Glutamatergic neuron (in vitro differentiated cells): ENCODE measurements around the gene C4orf50. TPM values are rescaled to one million over a fixed set of nuclear protein-coding genes. Genes with fewer than 3 reads are reported as not detected.

Experiments
- DNase-seq: peaks from one replicate; pipeline ENCODE4 v3.0.0; 2022
- H3K27ac Mint-ChIP-seq: one replicate; pipeline ENCODE4 v1.8.0; 2020; ENCODE audit warnings: mild to moderate bottlenecking, mixed read lengths, inconsistent platforms; ENCODE audit not compliant: unreplicated experiment
- H3K27me3 Mint-ChIP-seq: one replicate; pipeline ENCODE4 v1.8.0; 2020; ENCODE audit warnings: mild to moderate bottlenecking, moderate library complexity, mixed read lengths, inconsistent platforms; ENCODE audit not compliant: unreplicated experiment
- H3K36me3 Mint-ChIP-seq: one replicate; pipeline ENCODE4 v1.8.0; 2020; ENCODE audit warnings: mild to moderate bottlenecking, mixed read lengths, inconsistent platforms; ENCODE audit not compliant: unreplicated experiment
- H3K4me1 Mint-ChIP-seq: one replicate; pipeline ENCODE4 v1.8.0; 2020; ENCODE audit warnings: mild to moderate bottlenecking, low read depth, mixed read lengths, inconsistent platforms; ENCODE audit not compliant: unreplicated experiment
- H3K4me3 Mint-ChIP-seq: one replicate; pipeline ENCODE4 v1.8.0; 2020; ENCODE audit warnings: mild to moderate bottlenecking, mixed read lengths, inconsistent platforms; ENCODE audit not compliant: unreplicated experiment
- H3K9me3 Mint-ChIP-seq: one replicate; pipeline ENCODE4 v1.8.0; 2020; ENCODE audit warnings: mild to moderate bottlenecking, moderate library complexity, mixed read lengths, inconsistent platforms; ENCODE audit not compliant: unreplicated experiment
- CTCF ChIP-seq: fragments of 200-600 bp; sonication (generic); IDR thresholded peaks from one replicate; pipeline ENCODE4 v1.5.0; 2021; ENCODE audit not compliant: partially characterized antibody, unreplicated experiment
- total RNA-seq: library from RNA; stranded (reverse); fragmentation: NEBNext Ultra II Directional; extraction: Animal tissue kit (Norgen Biotek cat#: 25700); gene quantifications from one replicate; pipeline ENCODE4 v1.2.1, GENCODE V29; 2021; ENCODE audit not compliant: unreplicated experiment

The C4orf50 gene
- total RNA-seq, 1 donor from 2014 or later: 0.56 TPM

DNA sequence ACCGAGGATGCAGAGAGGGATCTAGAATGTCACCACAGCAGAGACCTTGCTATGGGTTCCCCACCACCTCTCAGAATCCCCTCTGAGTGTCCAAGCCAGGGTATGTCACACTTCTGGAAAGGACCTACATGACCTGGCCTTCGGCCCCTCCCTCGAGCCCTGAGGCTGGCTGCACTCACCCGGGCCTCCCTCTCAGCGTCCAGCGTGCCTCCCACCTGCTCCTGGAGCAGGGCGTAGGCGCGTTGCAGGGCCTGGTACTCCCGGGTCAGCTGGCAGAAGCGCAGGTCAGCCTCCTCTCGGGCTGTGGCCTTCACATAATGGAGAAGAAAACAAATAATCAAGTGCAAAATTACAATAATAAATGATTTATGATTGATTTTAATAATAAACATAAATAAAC is 43.9 kb upstream of the C4orf50 start:
- no peak for DNase-seq
- Mint-ChIP-seq H3K9me3 (peaks cover 15% of the 10 kb centered on the region), H3K27me3 (peaks cover 4% of the 10 kb centered on the region), H3K36me3 (peaks cover 36% of the 10 kb centered on the region), H3K4me3 (no peak overlapping the region), H3K27ac (no peak overlapping the region), H3K4me1 (no peaks in the 10 kb centered on the region)
- TF ChIP-seq CTCF: no peak

DNA sequence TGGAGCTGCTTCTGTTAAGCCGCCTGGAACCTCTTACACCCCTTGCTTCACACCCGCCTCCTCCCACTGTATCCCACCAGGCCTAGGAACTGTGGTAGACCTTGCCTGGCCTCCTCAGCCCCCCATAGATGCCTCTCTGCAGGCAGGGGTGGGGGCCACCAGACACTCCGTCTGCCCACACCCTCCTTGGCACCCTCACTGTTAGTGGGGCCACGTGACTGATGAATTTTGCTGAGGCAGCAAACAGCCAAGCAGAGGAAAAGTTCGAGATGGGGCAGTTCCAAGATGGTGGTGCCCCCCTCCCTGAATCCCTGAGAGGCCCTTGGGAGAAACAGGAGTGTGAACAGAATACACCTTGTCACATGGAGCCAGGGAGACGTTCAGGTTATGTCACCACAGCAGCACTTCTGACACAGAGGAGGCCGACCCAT is 41.2 kb upstream of the C4orf50 start:
- Mint-ChIP-seq H3K36me3 (peaks cover 41% of the 10 kb centered on the region), H3K27me3 (peaks cover 4% of the 10 kb centered on the region), H3K27ac (no peak overlapping the region), H3K4me1 (no peaks in the 10 kb centered on the region), H3K4me3 (no peak overlapping the region), H3K9me3 (peaks cover 16% of the 10 kb centered on the region)
- no peak for DNase-seq
- TF ChIP-seq CTCF: no peak

GRCh38 chr4:6058531-6059374 is 40.5 kb upstream of the C4orf50 start:
- Mint-ChIP-seq H3K36me3 (peaks cover 40% of the 10 kb centered on the region), H3K4me3 (no peak overlapping the region), H3K27ac (no peak overlapping the region), H3K9me3 (peaks cover 16% of the 10 kb centered on the region), H3K27me3 (peaks cover 4% of the 10 kb centered on the region), H3K4me1 (no peaks in the 10 kb centered on the region)
- no peak for DNase-seq
- TF ChIP-seq CTCF: no peak

- Mint-ChIP-seq H3K9me3 (peaks cover 15% of the 10 kb centered on the region), H3K27ac (peak overlapping the region; percentile 52), H3K27me3 (peaks cover 4% of the 10 kb centered on the region), H3K4me3 (no peak overlapping the region), H3K36me3 (peaks cover 34% of the 10 kb centered on the region), H3K4me1 (no peaks in the 10 kb centered on the region)
- no peak for TF ChIP-seq CTCF
- no peak for DNase-seq
These were observed 38.9 kb upstream of the C4orf50 start for GRCh38 chr4:6056976-6057766.
